AG08395 (cell line): ENCODE results near the gene SSX2.
"Not testable (repeated sequence)": the region's sequence is repeated elsewhere in the genome, so short reads cannot be mapped to it uniquely, and the experiment has no call there.

Source experiments
- DNase-seq: peaks from one replicate; pipeline ENCODE4 v3.0.0; 2012; ENCODE audit warnings: mixed read lengths, low spot score

The SSX2 gene

DNA sequence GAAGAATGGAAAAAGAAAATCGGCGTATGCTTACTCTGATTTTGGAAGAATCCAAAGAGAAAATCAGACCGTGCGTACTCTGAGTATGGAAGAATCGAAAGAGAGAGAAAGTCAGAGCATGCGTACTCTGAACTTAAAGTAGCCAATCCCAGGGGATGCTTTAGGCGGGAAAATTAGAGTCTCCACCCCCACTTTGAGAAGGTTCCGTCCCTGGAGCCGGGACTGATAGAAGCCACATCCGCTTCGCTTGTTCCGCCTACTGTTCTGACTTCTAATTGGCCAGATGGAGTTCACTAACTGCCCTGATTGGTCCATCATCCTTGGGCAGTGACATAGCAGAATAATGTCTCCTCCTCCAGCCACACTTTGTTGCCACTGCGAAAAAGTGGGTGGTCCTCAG, at the start of gene SSX2:
Gene SSX2, minus strand, starts transcription at position 101 of the 400 bp plus-strand sequence. CDS start 1,429 bp downstream, outside the sequence.
- DNase-seq = not testable (repeated sequence)

DNA sequence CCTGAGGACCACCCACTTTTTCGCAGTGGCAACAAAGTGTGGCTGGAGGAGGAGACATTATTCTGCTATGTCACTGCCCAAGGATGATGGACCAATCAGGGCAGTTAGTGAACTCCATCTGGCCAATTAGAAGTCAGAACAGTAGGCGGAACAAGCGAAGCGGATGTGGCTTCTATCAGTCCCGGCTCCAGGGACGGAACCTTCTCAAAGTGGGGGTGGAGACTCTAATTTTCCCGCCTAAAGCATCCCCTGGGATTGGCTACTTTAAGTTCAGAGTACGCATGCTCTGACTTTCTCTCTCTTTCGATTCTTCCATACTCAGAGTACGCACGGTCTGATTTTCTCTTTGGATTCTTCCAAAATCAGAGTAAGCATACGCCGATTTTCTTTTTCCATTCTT, 44.0 kb upstream of the SSX2 start, which contains the start of gene SSX2B:
Gene SSX2B, plus strand, starts transcription at position 301 of the 400 bp plus-strand sequence. CDS start 1,429 bp downstream, outside the sequence.
- DNase-seq = not testable (repeated sequence)

DNA sequence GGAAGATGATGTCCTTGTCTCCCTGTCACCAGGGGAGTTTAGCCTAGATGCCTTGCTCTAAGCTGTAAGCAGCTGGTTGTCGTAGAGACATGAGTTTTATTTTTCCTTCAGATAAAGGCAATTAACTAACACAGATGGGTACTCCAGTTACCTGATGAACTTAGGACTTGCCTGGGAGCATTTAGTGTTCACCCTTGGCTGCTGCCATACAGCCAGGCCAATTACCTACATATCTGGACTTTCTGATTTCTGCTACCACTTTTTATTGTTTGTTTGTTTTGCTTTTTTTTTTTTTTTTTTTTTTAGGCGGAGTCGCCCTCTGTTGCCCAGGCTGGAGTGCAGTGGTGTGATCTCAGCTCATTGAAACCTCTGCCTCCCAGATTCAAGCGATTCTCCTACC, 14.9 kb downstream of the SSX2 start:
- not testable (repeated sequence) for DNase-seq

DNA sequence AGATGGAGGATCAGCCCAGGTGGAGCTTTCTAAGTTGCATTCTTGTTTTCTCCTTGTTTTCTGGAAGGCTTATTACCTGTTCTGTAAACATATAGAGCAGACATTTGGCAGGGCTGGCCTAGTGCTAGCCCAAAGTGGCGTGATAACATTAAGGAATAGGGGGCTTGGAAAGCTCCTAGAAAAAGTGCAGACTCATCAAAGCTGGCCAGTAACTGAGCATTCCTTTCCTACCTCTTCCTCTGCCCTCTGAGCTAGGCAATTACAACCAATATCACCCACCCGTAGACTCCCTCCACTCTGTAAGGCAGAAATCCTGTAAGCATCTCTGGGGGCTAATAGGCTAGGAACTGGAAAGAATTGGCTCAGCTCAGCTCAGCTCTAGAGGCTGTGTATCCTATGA, 44.8 kb downstream of the SSX2 start:
- DNase-seq = not testable (repeated sequence)

DNA sequence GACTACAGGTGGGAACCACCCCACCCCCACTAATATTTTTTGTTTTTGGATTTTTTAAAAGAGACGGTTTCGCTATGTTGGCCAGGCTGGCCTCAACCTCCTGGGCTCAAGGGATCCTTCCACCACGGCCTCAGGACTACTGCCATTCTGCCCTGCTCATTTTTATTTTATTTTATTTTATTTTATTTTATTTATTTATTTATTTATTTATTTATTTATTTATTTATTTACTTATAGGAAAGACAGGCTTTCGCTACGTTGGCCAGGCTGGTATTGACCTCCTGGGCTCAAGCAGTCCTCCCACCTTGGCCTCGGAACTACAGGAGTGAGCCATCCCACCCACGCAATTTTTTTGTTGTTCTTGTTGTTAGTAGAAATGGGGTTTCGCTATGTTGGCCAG, 51.5 kb downstream of the SSX2 start:
- DNase-seq = not testable (repeated sequence)

DNA sequence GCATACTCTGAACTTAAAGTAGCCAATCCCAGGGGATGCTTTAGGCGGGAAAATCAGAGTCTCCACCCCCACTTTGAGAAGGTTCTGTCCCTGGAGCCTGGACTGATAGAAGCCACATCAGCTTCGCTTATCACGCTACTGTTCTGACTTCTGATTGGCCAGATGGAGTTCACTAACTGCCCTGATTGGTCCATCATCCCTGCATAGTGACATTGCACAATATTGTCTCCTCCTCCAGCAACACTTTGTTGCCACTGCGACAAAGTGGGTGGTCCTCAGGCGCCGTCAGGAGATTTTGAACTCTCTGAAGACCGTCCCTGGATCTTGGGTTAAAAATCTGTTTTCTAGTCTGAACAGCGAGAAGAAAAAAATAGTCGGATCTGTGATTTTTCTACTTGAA, 52.2 kb downstream of the SSX2 start, which contains the start of gene SSX7:
Gene SSX7, minus strand, starts transcription at position 101 of the 400 bp plus-strand sequence. CDS start 1,428 bp downstream, outside the sequence.
- DNase-seq = not testable (repeated sequence)

DNA sequence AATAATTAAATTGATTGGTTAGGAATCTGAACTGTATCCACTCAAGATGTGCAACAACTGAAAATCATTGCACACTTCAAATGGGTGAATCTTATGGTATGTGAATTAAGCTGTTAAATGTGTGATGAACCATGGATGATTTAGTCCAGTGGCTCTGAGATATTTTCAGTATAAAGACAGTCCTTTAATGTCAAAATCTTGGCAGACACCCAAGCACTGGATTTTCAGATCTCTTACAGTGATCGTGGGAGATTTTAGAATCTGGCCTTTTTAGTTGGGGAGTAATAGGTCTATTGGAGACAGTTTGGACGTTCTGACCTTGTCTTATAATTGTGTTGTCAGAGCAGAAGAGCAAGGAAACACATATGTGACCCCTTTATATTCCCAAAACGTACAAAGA, 56.3 kb downstream of the SSX2 start:
- not testable (repeated sequence) for DNase-seq

DNA sequence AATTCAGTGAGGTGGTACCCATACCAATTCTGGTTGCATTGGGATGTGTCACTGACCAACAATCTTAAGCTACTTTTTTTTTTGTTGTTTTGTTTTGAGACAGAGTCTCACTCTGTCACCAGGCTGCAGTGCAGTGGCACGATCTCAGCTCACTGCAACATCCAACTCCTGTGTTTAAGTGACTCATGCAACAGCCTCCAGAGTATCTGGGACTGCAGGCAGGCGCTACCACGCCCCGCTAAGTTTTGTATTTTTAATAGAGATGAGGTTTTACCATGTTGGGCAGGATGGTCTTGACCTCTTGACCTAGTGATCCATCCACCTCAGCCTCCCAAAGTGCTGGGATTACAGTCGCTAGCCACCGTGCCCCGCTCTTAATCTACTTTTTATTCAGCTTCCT, 58.0 kb downstream of the SSX2 start:
- not testable (repeated sequence) for DNase-seq
